ENCODE results near the gene BOC.

- TF ChIP-seq GATA3 (IDR thresholded peaks at IDR 0.05; ENCODE audit: low read depth, low read length) (no peak), GATA2 (IDR thresholded peaks at IDR 0.05; ENCODE audit: low read depth, low read length) (no peak)
These were observed 119.4 kb downstream of the BOC start for GRCh38 chr3:113330742-113331141.
